NCI-H2227 (cell line): ENCODE measurements around the gene REEP3.
A peak's percentile ranks its signal among the peaks of the same experiment; 100 is the strongest.
"Not testable (repeated sequence)": the region's sequence is repeated elsewhere in the genome, so short reads cannot be mapped to it uniquely, and the experiment has no call there.

Experiments
- DNase-seq: peaks from one replicate; lab custom pipeline; 2025; ENCODE audit not compliant: unreplicated experiment; lab: John Stamatoyannopoulos, UW

REEP3 gene

DNA sequence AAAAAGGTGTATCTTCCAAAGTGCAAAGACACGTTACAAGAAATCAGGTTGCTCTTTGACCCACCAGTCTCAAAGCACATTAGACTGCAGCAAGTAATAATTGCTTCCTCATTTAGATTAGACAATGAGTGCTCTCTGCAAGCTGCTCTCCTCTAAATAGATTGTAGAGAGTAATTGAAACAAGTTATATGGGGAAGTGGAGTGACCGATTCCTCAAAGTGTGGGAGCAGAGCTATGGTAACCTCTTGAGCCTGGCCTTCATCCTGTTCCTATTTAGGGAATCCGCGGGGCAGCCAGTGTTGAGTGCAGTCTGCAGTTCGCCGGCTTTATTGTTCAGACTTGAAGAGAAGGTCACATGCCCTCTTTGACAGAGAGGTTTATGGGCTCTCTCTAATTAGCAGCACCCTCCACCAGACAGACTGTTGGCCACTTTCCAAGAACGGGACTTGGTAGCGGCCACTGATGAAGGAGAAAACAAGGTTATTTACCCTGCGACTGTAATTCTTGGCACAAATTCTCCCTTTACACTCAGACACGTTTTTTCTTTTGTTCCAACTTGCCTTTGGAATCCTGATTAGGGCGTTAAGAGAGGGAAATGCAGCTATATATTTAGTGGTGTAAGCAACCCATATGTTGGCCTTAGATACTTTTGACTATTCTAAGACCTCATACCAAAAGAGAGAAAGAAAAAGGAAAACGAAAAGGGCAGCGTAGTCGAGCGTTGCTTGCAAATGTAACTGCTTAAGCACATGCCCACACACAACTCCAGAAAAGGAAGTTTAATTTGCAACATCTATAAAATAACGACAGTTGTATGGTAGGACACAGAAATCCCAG lies 107.5 kb downstream of the REEP3 start:
- peak; percentile 68 for DNase-seq

DNA sequence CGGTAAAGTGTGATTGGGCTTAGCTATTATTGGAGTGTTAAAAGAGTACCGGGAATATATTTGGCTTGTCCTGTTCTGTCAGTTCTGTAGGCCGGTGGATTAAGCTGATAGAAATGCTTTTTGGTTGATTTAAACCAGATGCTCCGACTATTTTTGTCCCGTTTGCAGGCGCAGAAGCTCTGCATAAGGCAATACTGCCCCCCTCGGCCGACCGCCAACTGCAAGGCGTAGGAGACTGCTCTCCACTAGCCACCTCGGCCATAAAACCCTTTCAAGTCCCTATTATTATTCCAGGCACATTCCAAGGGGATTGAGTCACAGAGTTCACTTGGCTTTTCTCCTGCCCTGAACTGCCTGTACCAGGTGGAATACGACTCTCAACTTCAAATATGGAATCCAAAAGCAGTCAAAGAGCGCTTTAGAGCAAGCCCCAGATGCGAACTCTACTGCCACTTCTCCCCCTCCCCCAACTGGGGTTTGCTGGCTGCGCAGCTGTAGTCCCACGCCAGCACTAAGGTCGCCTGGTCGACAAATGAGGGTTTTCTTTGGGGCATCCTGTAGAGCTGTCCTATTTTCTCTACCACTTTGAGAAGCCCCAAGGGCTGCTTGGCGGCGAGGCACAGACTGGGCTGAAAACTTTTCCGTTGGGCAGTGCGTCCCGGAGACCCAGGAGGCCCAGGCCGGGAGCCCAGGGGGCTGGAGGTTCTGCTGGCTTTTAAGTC lies 108.3 kb downstream of the REEP3 start:
- DNase-seq: peak; percentile 83

GRCh38 chr10:63630085-63630930 lies 109.1 kb downstream of the REEP3 start:
- DNase-seq: peak; percentile 88

DNA sequence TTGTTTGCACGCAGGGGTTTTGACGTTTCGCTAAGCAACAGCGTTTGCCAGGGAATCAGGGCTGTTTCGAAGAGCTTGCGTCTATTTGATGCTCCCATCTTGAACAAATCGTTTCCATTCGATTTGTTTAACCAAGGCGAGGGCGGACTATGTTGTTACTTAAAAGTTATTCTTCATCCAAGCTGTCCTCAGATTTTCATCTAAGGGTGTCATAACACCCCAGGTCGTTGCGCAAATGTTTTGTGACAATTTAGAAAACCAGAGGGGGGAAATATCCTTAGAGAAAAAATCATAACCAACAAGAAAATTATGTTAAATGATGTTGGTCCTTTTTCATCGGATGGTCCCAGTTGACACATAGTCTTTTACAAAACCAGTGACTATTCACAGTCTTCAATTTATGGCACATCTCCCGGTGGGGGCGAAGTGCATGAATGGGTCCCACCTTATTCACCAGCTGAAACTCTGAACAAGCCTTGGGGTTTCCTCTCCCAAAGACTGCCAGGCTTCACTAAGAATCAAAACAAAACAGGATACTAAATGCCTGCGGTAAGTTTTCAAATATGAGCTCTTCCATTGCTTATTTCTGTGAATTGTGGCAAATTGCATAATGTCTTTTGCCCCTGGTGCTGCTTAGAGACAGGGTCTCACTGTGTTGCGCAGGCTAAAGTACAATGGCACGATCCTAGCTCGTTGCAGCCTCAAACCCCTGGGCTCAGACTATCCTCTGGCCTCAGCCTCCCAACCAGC lies 109.9 kb downstream of the REEP3 start:
- DNase-seq: no peak

DNA sequence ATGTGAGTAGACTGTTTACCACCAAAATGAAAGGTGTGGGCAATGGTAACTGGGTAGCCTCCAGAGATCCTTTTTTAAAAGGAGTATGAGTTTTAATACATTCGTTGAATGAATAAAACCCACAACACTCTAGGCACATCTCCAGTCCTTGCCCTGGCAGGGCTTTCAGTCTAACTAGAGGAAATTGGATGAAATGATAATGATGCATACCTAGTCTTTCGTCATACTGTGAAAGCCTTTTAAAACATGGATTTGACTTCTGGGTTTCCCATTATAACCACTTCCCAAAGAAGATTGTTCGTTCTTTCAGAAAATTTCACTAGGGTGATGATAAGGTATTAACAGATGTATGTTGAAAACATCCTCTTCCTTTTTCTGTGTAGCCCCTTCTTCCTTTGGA lies 110.8 kb downstream of the REEP3 start:
- no peak for DNase-seq

- DNase-seq: no peak
These were observed 112.7 kb downstream of the REEP3 start for GRCh38 chr10:63633677-63634487.

GRCh38 chr10:63634488-63635065 lies 113.4 kb downstream of the REEP3 start:
- no peak for DNase-seq

- DNase-seq: no peak
These were observed 115.6 kb downstream of the REEP3 start for GRCh38 chr10:63636812-63637211.

- peak; percentile 29 for DNase-seq
These were observed 116.7 kb downstream of the REEP3 start for GRCh38 chr10:63637901-63638327.

- DNase-seq: no peak
These were observed 120.2 kb downstream of the REEP3 start for GRCh38 chr10:63641366-63641765.

GRCh38 chr10:63641799-63642198 lies 120.6 kb downstream of the REEP3 start:
- DNase-seq: no peak

DNA sequence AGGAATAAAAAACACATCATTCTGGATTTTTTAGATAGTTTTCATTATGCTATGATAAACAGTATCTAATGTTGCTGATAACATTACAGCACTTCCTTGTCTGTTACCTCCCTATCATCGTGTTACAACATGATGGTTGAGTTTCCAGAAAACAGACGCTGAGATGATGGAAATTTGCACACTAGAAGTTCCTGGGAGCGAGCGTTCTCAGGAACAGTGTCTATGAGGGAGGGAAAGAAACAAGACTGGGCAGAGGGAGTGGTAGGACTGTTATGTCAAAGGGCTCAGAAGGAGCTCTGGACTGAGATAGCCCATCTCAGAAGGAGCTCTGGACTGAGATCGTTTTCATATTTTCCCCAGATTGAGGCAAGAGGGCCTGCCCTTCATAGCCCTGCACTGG lies 121.6 kb downstream of the REEP3 start:
- DNase-seq: no peak

- DNase-seq: no peak
These were observed 123.4 kb downstream of the REEP3 start for GRCh38 chr10:63644418-63645142.

GRCh38 chr10:63645195-63645594 lies 124.0 kb downstream of the REEP3 start:
- DNase-seq: no peak

DNA sequence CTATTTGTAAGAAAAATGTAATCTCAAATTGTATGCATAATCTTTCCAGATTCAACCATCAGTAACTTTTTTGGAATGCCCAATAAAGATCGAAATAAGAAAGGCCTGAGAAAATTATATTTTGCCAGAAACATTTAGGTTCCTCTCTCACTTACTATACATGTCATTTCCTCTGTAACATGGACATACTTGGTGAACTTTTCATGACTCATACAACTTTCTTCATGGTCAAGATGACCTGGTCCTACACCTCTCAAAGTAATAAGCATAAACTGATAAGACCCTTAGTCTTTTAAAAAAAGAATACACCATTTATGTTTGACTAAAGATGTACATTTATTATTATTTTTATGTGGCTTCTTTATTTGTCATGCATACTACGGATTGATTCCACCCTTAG lies 125.3 kb downstream of the REEP3 start:
- DNase-seq: no peak

- no peak for DNase-seq
These were observed 130.7 kb downstream of the REEP3 start for GRCh38 chr10:63651864-63652263.

DNA sequence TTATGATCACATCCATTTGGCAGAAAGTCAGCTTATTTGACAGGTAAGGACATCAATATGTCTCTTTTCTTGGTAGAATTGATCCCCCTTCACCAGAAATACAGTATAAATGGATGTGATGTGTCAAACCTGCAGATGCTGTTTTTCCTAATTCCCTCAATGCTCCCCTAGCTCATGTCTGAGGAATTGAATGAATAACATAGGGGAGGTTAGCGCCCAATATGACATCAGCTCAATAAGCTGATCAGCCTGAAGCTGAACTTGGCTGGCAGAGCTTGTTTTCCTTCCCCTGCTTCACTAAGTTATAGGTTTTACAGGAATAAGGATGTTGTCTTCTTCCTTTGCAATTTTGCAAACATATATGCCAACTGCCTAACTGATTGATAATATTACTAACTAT lies 132.5 kb downstream of the REEP3 start:
- DNase-seq: no peak

DNA sequence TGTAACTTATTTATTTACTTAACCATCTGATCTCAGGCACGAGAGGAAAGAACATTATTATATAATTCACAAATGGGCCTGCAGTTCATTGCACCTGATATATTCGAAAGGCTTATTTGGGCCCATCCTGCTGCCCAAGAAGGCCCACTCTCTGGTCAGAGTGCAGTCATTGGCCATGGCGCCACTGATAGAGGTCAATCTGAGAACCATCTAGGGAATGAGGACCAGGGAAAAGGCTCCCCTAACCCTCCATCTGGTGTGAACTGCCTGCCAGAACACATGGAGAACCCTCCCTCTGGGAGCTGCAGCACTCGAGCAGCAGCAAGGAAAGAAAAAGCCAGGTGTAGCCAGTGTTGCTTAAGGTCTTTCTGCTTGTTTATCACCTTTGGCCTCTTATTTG lies 136.6 kb downstream of the REEP3 start:
- DNase-seq: no peak

- not testable (repeated sequence) for DNase-seq
These were observed 139.7 kb downstream of the REEP3 start for GRCh38 chr10:63660941-63661340.
